Type B pancreatic cell (in vitro differentiated cells): ENCODE data around the gene VIPR1. TPM values are rescaled to one million over a fixed set of nuclear protein-coding genes. Genes with fewer than 3 reads are reported as not detected.

Experiments used
- DNase-seq: peaks from one replicate; pipeline ENCODE4 v3.0.0; 2021; ENCODE audit warnings: mixed read lengths; ENCODE audit not compliant: unreplicated experiment; ENCODE audit errors: extremely low spot score
- H3K27ac Mint-ChIP-seq: 2 replicates; pipeline ENCODE4 v1.8.0; 2021; ENCODE audit warnings: mild to moderate bottlenecking, mixed read lengths
- H3K27me3 Mint-ChIP-seq: 2 replicates; pipeline ENCODE4 v1.8.0; 2021; ENCODE audit warnings: mixed read lengths
- H3K36me3 Mint-ChIP-seq: 2 replicates; pipeline ENCODE4 v1.8.0; 2021; ENCODE audit warnings: mixed read lengths
- H3K4me1 Mint-ChIP-seq: one replicate; pipeline ENCODE4 v1.8.0; 2021; ENCODE audit warnings: mixed read lengths; ENCODE audit not compliant: unreplicated experiment
- H3K4me3 Mint-ChIP-seq: 2 replicates; pipeline ENCODE4 v1.8.0; 2021; ENCODE audit warnings: mild to moderate bottlenecking, mixed read lengths
- H3K9me3 Mint-ChIP-seq: 2 replicates; pipeline ENCODE4 v1.8.0; 2021; ENCODE audit warnings: mixed read lengths
- total RNA-seq: library from RNA; stranded (reverse); gene quantifications from 2 replicates; pipeline ENCODE4 v1.2.1, GENCODE V29; 2021; ENCODE audit warnings: low replicate concordance
- TF ChIP-seq, protein P1 (sequence below): fragments of 200-600 bp; sonication (generic); conservative IDR thresholded peaks from 2 replicates; pipeline ENCODE4 v1.5.0; 2021; ENCODE audit warnings: antibody characterized with exemption, mild to moderate bottlenecking

The VIPR1 gene
- total RNA-seq, 1 donor from 2014 or later = 4.7 TPM

GRCh38 chr3:42533161-42533897 lies 30.9 kb downstream of the VIPR1 start:
- no peaks in the 10 kb centered on the region for H3K36me3 Mint-ChIP-seq
- no peak for DNase-seq
- H3K27me3 Mint-ChIP-seq = peaks cover 5% of the 10 kb centered on the region
- H3K9me3 Mint-ChIP-seq = no peaks in the 10 kb centered on the region
- no peak overlapping the region for H3K27ac Mint-ChIP-seq
- TF ChIP-seq, protein P1, sequence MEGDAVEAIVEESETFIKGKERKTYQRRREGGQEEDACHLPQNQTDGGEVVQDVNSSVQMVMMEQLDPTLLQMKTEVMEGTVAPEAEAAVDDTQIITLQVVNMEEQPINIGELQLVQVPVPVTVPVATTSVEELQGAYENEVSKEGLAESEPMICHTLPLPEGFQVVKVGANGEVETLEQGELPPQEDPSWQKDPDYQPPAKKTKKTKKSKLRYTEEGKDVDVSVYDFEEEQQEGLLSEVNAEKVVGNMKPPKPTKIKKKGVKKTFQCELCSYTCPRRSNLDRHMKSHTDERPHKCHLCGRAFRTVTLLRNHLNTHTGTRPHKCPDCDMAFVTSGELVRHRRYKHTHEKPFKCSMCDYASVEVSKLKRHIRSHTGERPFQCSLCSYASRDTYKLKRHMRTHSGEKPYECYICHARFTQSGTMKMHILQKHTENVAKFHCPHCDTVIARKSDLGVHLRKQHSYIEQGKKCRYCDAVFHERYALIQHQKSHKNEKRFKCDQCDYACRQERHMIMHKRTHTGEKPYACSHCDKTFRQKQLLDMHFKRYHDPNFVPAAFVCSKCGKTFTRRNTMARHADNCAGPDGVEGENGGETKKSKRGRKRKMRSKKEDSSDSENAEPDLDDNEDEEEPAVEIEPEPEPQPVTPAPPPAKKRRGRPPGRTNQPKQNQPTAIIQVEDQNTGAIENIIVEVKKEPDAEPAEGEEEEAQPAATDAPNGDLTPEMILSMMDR = no peak
- no peak overlapping the region for H3K4me3 Mint-ChIP-seq
- H3K4me1 Mint-ChIP-seq = no peaks in the 10 kb centered on the region

- no peaks in the 10 kb centered on the region for H3K36me3 Mint-ChIP-seq
- H3K27me3 Mint-ChIP-seq = peaks cover 3% of the 10 kb centered on the region
- TF ChIP-seq, protein P1 = peak; percentile 55
Observed at GRCh38 chr3:42535981-42536784, 33.7 kb downstream of the VIPR1 start.

GRCh38 chr3:42537350-42537749 lies 34.9 kb downstream of the VIPR1 start:
- H3K27me3 Mint-ChIP-seq = peaks cover 3% of the 10 kb centered on the region
- no peaks in the 10 kb centered on the region for H3K9me3 Mint-ChIP-seq
- DNase-seq = no peak
- TF ChIP-seq, protein P1 = no peak
- H3K27ac Mint-ChIP-seq = no peak overlapping the region
- H3K4me1 Mint-ChIP-seq = no peaks in the 10 kb centered on the region
- no peaks in the 10 kb centered on the region for H3K36me3 Mint-ChIP-seq
- H3K4me3 Mint-ChIP-seq = no peak overlapping the region

More at GRCh38 chr3:42535981-42536784, 33.7 kb downstream of the VIPR1 start:
- Mint-ChIP-seq H3K9me3 (no peaks in the 10 kb centered on the region), H3K4me3 (no peak overlapping the region), H3K27ac (no peak overlapping the region), H3K4me1 (no peaks in the 10 kb centered on the region)
- no peak for DNase-seq

DNA sequence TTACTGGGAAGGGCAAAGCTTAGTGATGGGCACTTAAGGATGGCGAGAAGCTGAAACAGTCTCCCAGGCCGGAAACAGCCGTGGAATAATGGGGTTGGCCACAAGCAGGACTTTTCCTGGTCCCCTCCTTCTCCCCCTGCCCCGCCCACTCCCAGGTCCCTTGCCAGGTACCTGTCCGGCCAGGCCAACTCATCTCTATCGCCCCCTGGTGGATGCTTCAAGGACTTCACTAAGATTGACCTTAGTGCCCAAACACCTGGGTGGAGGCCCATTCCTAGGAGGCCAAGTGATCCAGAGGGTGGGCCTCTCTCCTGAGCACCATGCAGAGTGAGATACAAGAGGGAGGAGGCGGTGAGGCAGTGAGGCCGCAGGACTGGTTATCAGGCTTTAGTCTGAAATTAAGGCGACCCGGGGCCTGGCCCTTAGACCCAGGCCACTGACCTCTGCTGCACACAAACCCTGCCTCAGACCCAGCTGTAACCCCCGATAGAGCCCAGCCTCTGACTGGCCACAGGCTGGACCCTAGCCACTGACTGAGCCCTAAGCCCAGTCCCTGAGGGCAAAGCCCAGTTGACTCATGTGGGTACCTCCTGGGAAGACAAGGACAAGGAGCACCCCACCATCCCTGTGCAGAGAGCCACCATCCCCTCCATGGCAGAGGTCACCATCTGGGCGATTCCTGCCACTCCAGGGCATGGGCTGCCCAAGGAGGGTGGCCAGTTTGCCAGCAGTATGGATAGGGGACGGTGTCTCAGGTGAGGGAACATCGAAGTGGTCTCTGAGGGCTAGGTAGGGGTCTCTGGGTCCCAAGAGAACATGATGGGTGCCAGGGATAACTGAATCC lies 37.6 kb downstream of the VIPR1 start:
- peaks cover 3% of the 10 kb centered on the region for H3K27me3 Mint-ChIP-seq

DNA sequence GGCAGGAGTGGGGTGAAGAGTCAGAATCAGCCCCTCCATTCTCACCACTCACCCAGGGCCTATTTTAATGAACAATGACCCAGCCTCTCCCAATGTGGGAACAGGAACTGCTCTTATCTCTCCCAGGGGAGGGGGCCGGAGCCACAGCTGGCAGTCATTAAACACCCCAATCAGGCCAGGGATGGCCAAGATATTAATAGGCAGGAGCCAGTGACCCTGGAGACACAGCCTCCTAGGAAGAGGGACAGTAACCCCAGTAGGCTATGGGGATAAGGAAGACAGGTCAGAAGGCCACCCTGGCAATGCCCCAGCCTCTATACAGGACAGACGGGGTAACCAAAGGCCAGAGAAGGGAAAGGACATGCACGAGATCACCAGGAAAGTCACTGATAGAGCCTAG lies 38.6 kb downstream of the VIPR1 start:
- Mint-ChIP-seq H3K27me3 (peaks cover 3% of the 10 kb centered on the region), H3K4me1 (peaks cover 4% of the 10 kb centered on the region), H3K4me3 (no peak overlapping the region), H3K36me3 (no peaks in the 10 kb centered on the region), H3K27ac (no peak overlapping the region), H3K9me3 (no peaks in the 10 kb centered on the region)
- DNase-seq = no peak
- TF ChIP-seq, protein P1 = no peak

More for the DNA sequence above, 37.6 kb downstream of the VIPR1 start:
- TF ChIP-seq, protein P1 = peak; percentile 82
- Mint-ChIP-seq H3K27ac (no peak overlapping the region), H3K4me1 (no peaks in the 10 kb centered on the region), H3K36me3 (no peaks in the 10 kb centered on the region), H3K9me3 (no peaks in the 10 kb centered on the region), H3K4me3 (no peak overlapping the region)
- no peak for DNase-seq
